NCI-H510A (cell line): ENCODE results near the gene DTX1.

Source experiments
- DNase-seq: peaks from one replicate; lab custom pipeline; 2025; lab: John Stamatoyannopoulos, UW

The DTX1 gene

GRCh38 chr12:113055594-113056380, 743 bp upstream of the DTX1 start:
- DNase-seq = no peak

GRCh38 chr12:113056381-113056630, 224 bp upstream of the DTX1 start:
- no peak for DNase-seq

- no peak for DNase-seq
Measured at GRCh38 chr12:113057565-113058485, 1.3 kb downstream of the DTX1 start.

- no peak for DNase-seq
Measured at GRCh38 chr12:113058553-113058952, 2.0 kb downstream of the DTX1 start.

- DNase-seq = no peak
Measured at GRCh38 chr12:113059071-113059595, 2.6 kb downstream of the DTX1 start.

GRCh38 chr12:113060336-113060960, 3.9 kb downstream of the DTX1 start:
- no peak for DNase-seq

GRCh38 chr12:113061061-113061694, 4.6 kb downstream of the DTX1 start:
- DNase-seq = no peak

GRCh38 chr12:113062502-113063395, 6.2 kb downstream of the DTX1 start:
- DNase-seq = no peak

GRCh38 chr12:113063396-113064350, 7.1 kb downstream of the DTX1 start:
- DNase-seq = no peak

- no peak for DNase-seq
Measured at GRCh38 chr12:113064395-113065125, 8.0 kb downstream of the DTX1 start.

GRCh38 chr12:113065126-113066007, 8.8 kb downstream of the DTX1 start:
- DNase-seq = no peak

GRCh38 chr12:113066813-113067400, 10.4 kb downstream of the DTX1 start:
- DNase-seq = no peak

GRCh38 chr12:113067987-113068935, 11.7 kb downstream of the DTX1 start:
- no peak for DNase-seq

- DNase-seq = no peak
Measured at GRCh38 chr12:113069149-113069548, 12.6 kb downstream of the DTX1 start.

GRCh38 chr12:113069751-113070116, 13.2 kb downstream of the DTX1 start:
- no peak for DNase-seq

GRCh38 chr12:113070117-113070906, 13.8 kb downstream of the DTX1 start:
- DNase-seq = no peak
